IPS-NIHi7 (cell line): ENCODE measurements around the gene ZNF486.
"Not testable (repeated sequence)": the region's sequence is repeated elsewhere in the genome, so short reads cannot be mapped to it uniquely, and the experiment has no call there.

Experiments
- DNase-seq: peaks from one replicate; pipeline ENCODE4 v3.0.0; 2012; ENCODE audit warnings: mixed read lengths; ENCODE audit errors: extremely low spot score

Gene ZNF486

DNA sequence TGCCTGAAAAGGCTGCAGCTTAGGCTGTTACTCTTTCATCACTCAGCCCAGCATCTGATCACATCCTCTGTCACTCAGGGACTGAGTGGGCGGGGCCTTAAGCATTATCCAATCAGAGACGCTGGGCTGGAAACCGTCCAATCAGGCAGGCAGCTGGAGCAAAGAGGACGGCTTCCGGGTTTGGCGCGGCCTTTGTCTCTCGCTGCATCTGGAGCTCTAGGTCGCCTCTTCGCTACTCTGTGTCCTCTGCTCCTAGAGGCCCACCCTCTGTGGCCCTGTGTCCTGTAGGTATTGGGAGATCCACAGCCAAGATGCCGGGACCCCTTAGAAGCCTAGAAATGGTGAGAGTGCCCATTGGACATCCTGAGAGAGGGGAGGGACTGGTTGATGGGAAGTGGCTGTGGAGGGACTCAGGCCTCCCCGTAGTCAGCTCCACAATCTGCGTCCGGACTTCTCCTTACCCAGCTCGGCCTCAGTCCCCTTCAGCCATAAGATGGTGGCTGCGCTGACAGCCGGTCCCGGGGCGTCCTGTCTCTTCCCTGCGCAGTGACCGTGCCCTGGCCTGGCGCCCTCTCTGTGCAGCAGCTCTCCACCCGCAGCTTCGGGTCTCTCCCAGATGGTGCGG is at the start of gene ZNF486:
TSS of gene ZNF486 (plus strand) at position 195 of the 625 bp plus-strand sequence. CDS start at position 312, 117 bp downstream.
- DNase-seq, result peak; percentile 87

- DNase-seq, result not testable (repeated sequence)
These were observed 48.8 kb upstream of the ZNF486 start for GRCh38 chr19:20118064-20118839.

GRCh38 chr19:20124879-20125278 is 42.1 kb upstream of the ZNF486 start:
- no peak for DNase-seq

- not testable (repeated sequence) for DNase-seq
These were observed 34.1 kb upstream of the ZNF486 start for GRCh38 chr19:20132933-20133332.

- not testable (repeated sequence) for DNase-seq
These were observed 29.3 kb upstream of the ZNF486 start for GRCh38 chr19:20137714-20138113.

- peak; percentile 12 for DNase-seq
These were observed 15.3 kb upstream of the ZNF486 start for GRCh38 chr19:20151617-20152145.

DNA sequence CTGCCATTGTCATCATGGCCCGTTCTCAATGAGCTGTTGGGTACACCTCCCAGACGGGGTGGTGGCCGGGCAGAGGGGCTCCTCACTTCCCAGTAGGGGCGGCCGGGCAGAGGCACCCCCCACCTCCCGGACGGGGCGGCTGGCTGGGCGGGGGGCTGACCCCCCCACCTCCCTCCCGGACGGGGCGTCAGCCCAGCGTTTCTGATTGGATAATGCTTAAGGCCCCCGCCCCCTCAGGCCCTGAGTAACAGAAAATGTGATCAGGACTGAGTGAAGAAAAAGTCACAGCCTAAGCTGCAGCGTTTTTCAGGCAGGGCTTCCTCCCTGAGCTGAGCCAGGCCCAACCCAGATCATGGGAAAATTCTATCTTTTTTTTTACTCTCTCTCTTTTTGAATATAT is 14.5 kb upstream of the ZNF486 start:
- DNase-seq, result peak; percentile 45

GRCh38 chr19:20153281-20153680 is 13.7 kb upstream of the ZNF486 start:
- no peak for DNase-seq

DNA sequence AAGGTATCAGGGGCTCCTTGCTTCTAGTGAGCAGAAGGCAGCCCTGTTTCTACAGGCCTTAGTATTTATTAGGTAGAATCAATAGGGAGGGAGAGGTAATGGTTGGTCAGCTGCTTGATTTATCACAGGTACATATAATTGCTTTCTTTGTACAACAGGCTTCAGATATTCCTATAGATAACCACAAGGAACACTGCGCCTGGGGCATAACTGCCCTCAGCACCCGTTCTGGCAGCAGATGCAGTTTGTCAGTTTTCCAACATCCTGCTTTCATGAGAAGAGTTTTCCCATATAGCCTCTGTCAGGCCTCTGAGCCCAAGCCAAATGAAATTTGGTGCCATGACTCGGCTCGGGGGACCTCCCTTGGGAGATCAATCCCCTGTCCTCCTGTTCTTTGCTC is 12.4 kb upstream of the ZNF486 start:
- no peak for DNase-seq

GRCh38 chr19:20162821-20163220 is 4.2 kb upstream of the ZNF486 start:
- DNase-seq, result no peak

- DNase-seq, result no peak
These were observed 2.6 kb upstream of the ZNF486 start for GRCh38 chr19:20164456-20164855.

- no peak for DNase-seq
These were observed 932 bp upstream of the ZNF486 start for GRCh38 chr19:20165971-20166592.

GRCh38 chr19:20167651-20168122 is 673 bp downstream of the ZNF486 start:
- DNase-seq, result no peak

DNA sequence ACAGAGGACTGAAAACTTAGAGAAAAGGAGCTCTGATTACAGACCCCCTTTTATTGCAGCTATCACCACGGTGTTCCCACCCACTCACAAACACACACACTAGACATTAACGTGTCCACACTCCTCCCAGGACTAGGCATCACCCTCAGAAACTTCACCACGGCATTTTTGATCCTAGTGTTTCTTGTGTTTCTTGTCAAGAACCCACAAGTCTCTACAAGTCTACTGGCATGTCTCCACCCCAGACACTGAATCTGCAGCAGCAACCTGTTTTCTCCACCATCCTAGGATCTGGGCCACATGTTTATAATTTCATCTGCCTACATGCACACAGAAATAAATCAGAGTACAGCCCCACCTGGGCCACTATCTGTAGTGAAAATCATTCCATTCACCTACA is 4.3 kb downstream of the ZNF486 start:
- DNase-seq, result no peak

DNA sequence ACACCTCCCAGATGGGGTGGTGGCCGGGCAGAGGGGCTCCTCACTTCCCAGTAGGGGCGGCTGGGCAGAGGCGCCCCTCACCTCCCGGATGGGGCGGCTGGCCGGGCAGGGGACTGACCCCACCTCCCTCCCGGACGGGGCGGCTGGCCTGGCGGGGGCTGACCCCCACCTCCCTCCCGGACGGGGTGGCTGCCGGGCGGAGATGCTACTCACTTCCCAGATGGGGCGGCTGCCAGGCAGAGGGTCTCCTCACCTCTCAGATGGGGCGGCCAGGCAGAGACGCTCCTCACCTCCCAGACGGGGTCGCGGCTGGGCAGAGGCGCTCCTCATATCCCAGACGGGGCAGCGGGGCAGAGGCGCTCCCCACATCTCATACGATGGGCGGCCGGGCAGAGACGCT is 8.8 kb downstream of the ZNF486 start:
- DNase-seq, result not testable (repeated sequence)

GRCh38 chr19:20179956-20180355 is 12.9 kb downstream of the ZNF486 start:
- DNase-seq, result not testable (repeated sequence)

GRCh38 chr19:20182222-20182785 is 15.3 kb downstream of the ZNF486 start:
- DNase-seq, result no peak

DNA sequence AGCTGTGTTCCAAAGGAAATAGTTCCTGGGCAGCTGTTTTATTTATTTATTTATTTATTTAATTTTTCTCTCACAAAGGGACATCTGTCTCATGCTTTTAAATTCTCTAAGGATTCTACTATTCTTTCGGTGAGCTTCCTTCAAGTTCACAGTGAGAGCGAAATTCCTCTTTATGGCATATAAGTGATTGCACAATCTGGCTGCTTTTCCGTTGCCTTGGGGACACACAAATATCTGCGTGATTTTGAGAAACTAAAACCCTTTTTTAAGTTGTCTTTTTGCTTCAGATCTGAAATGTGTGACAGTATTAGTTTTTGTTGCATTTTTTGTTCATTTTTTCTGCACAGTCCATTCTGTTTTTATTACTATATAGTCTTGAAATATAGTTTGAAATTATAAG is 19.2 kb downstream of the ZNF486 start:
- DNase-seq, result no peak

DNA sequence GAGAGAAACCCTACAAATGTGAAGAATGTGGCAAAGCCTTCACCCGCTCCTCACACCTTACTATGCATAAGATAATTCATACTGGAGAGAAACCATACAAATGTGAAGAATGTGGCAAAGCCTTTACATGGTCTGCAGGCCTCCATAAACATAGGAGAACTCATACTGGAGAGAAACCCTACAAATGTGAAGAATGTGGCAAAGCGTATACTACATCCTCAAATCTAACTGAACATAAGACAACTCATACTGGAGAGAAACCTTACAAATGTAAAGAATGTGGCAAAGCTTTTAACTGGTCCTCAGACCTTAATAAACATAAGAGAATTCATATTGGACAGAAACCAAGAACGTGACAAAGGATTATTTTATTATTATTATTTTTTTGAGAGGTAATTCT is 30.7 kb downstream of the ZNF486 start:
- DNase-seq, result no peak

GRCh38 chr19:20209051-20209450 is 42.0 kb downstream of the ZNF486 start:
- DNase-seq, result no peak

- not testable (repeated sequence) for DNase-seq
These were observed 47.4 kb downstream of the ZNF486 start for GRCh38 chr19:20214366-20214765.

DNA sequence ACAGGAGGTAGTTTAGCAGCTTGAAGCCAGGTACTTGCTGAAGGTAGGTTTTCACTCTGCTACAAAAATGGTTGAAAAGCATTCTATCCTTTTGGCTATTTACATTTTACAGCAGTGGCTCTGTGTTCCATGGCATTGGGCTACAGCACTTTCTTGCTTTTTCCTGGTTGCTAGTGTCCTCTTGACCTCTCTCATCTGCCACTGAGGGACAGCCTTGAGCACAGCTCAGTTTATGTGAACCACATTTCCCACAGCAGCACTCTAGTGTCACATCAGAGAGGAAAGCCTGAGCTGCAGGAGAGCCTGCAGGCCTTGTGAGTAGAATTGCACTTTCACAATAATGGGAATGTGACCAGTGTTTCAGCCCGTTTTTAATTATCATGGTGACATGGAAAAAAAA is 54.6 kb downstream of the ZNF486 start:
- DNase-seq, result not testable (repeated sequence)
